GM08714 (cell line): ENCODE measurements around the gene MYO9A.
"Not testable (repeated sequence)": the region's sequence is repeated elsewhere in the genome, so short reads cannot be mapped to it uniquely, and the experiment has no call there.

Experiments
- H3K4me3 ChIP-seq: fragments of 200-500 bp; sonication (Bioruptor generic); 2 replicates; pipeline ENCODE4 v1.5.1; 2014; ENCODE audit warnings: mild to moderate bottlenecking, low read length, inconsistent platforms
- ZNF274 ChIP-seq: IDR thresholded peaks from 2 replicates; pipeline ENCODE4 v1.6.1; 2012; ENCODE audit warnings: mild to moderate bottlenecking, low read depth, low read length

MYO9A gene

GRCh38 chr15:72013703-72014102, 104.2 kb downstream of the MYO9A start:
- H3K4me3 ChIP-seq = no peak overlapping the region

GRCh38 chr15:72011302-72011942, 106.5 kb downstream of the MYO9A start:
- no peak for TF ChIP-seq ZNF274
- no peak overlapping the region for H3K4me3 ChIP-seq

More at GRCh38 chr15:72013703-72014102, 104.2 kb downstream of the MYO9A start:
- TF ChIP-seq ZNF274 = no peak

DNA sequence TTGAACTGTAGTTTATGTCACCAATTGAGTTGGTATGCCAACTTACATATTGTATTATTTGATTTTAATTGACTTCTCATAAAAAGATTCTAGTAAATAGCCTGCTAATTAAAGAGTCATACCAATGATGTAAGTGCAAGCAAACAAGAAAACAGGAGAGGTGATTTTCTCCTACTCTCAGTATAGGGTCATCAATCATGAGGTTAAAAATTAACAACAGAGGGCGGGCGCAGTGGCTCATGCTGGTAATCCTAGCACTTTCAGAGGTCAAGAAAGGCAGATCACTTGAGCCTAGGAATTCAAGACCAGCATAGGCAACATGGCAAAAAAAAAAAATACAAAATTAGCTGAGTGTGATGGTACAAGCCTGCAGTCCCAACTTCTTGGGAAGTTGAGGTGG, 108.7 kb downstream of the MYO9A start:
- no peak overlapping the region for H3K4me3 ChIP-seq
- no peak for TF ChIP-seq ZNF274

GRCh38 chr15:72006382-72006781, 111.6 kb downstream of the MYO9A start:
- no peak for TF ChIP-seq ZNF274
- H3K4me3 ChIP-seq = no peak overlapping the region

GRCh38 chr15:72005483-72005882, 112.5 kb downstream of the MYO9A start:
- H3K4me3 ChIP-seq = no peak overlapping the region
- no peak for TF ChIP-seq ZNF274

DNA sequence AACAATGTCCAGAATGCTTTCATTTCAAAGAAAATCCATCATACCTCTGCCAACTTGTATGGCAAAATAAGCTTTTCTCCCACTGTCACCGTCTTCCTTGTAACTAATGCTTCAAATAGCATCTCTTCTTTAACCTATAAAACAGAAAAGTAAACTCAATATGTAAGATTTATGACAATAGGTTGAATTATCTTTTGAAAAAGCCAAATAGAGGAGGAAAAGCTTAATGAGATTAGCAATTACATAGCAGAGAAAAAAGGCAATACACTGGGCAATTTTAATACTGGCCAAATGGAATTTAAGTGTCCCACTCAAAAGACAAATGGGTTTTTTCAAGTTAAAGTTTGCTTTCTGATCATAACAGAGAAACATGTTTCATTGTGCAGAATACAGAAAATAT, 118.1 kb downstream of the MYO9A start:
- no peak for TF ChIP-seq ZNF274
- no peak overlapping the region for H3K4me3 ChIP-seq

GRCh38 chr15:71998717-71999116, 119.2 kb downstream of the MYO9A start:
- not testable (repeated sequence) for H3K4me3 ChIP-seq

- H3K4me3 ChIP-seq = no peak overlapping the region
- no peak for TF ChIP-seq ZNF274
Observed at GRCh38 chr15:71997691-71998090, 120.3 kb downstream of the MYO9A start.

DNA sequence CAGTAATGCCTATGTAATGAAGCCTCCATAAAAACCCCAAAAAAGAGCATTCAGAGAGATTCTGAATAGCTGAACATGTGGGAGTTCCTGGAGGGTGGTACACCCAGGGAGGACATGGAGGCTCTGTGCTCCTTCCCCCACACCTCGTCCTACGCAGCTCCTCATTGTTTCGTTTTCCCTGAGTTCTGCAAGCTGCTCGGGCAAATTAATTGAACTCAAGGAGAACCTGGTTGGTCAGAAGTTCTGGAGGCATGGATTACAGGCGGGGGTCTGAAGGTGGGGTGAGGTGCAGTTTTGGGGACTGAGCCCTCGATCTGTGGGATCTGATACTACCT, 142.2 kb downstream of the MYO9A start:
- TF ChIP-seq ZNF274 = no peak
- H3K4me3 ChIP-seq = no peak overlapping the region

GRCh38 chr15:71974211-71974610, 143.7 kb downstream of the MYO9A start:
- TF ChIP-seq ZNF274 = no peak
- H3K4me3 ChIP-seq = no peak overlapping the region

DNA sequence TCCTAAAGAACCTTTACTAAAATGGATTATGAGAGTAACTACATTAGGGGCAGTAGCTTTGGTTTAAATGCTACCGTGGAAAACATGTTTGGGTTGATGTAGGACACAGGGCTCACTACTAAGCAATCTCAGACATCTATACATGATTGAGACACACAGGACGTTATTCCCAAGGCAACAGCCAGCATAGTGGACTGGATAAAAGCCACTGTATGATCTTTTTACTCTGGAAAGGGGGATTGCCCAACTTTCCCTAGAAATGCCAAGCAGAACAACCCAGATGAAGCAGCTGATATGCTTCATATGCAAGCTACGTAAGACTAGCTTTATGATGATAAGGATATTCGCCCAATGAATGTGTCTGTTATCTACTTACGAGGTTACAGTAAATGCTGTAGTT, 144.6 kb downstream of the MYO9A start:
- no peak overlapping the region for H3K4me3 ChIP-seq
- TF ChIP-seq ZNF274 = no peak

- H3K4me3 ChIP-seq = no peak overlapping the region
- TF ChIP-seq ZNF274 = no peak
Observed at GRCh38 chr15:71971905-71972304, 146.0 kb downstream of the MYO9A start.

- no peak overlapping the region for H3K4me3 ChIP-seq
Observed at GRCh38 chr15:71970435-71970834, 147.5 kb downstream of the MYO9A start.

DNA sequence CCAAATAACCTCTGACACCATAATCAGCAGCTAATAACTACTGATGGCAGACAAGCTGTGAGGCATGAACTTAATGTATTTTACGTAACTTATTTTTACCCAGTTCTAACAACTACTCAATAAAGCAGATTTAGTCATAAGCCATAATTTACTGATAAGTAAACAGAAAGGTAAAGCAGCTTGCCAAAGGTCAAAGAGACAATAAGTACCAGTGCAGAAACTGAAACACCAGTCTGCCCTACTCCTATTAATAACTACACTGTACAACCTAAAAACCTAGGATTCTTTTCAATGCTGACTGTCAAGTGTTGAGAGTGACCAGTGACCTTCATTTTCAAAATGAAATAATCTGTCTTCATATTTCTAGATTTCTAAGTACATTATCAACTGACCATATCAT, 155.4 kb downstream of the MYO9A start:
- H3K4me3 ChIP-seq = no peak overlapping the region
- no peak for TF ChIP-seq ZNF274

More at GRCh38 chr15:71970435-71970834, 147.5 kb downstream of the MYO9A start:
- no peak for TF ChIP-seq ZNF274

DNA sequence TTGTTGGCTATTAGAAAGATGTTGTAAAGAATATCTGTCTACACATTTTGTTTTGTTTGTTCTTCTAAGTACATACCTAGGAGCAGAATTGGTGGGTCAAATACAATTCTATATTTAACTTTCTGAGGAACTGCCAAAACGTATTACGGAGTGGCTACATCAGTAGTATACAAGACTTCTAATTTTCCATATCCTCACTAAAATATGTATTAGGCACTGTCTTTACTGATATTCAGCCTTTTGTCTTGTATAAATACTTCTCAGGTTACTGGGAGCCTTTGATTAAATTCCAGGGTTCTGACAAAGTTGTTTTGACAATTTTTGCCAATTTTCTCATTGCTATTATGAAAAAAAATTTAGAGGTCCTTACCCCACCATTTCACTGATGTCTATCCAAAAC, 160.9 kb downstream of the MYO9A start:
- TF ChIP-seq ZNF274 = no peak
- H3K4me3 ChIP-seq = no peak overlapping the region

DNA sequence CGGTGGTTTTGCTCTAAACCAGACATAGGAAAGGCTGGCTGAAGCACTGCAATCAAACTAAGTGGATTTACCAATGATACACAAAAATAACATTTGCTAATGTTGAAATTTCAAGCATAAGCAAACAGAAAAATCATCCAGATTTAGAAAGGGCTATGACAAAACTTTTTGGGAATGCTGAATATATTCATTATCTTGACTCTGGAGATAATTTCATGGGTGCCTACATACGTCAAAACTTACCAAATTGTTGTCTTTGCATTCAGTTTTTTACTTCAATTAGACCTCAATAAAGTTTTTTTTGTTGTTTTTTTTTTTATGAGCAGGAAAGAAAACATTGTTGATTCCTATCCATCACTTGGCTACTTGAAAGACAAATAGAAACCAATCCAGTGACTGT, 166.8 kb downstream of the MYO9A start:
- H3K4me3 ChIP-seq = no peak overlapping the region
- no peak for TF ChIP-seq ZNF274
